DOHH2 (cell line): ENCODE results near the gene SLC2A8.

Source experiments
- EZH2phosphoT487 ChIP-seq: fragments of 200-600 bp; sonication (generic); IDR thresholded peaks from 2 replicates; pipeline ENCODE4 v1.6.1; 2017; ENCODE audit warnings: borderline replicate concordance, mild to moderate bottlenecking, antibody characterized with exemption, low read length, moderate library complexity, mixed read lengths
- TF ChIP-seq, protein P1 (sequence below): fragments of 200-600 bp; sonication (generic); IDR thresholded peaks from one replicate; pipeline ENCODE4 v1.5.1; 2014; ENCODE audit warnings: antibody characterized with exemption, mild to moderate bottlenecking, low read depth, low read length; ENCODE audit not compliant: poor library complexity, severe bottlenecking

DNA sequence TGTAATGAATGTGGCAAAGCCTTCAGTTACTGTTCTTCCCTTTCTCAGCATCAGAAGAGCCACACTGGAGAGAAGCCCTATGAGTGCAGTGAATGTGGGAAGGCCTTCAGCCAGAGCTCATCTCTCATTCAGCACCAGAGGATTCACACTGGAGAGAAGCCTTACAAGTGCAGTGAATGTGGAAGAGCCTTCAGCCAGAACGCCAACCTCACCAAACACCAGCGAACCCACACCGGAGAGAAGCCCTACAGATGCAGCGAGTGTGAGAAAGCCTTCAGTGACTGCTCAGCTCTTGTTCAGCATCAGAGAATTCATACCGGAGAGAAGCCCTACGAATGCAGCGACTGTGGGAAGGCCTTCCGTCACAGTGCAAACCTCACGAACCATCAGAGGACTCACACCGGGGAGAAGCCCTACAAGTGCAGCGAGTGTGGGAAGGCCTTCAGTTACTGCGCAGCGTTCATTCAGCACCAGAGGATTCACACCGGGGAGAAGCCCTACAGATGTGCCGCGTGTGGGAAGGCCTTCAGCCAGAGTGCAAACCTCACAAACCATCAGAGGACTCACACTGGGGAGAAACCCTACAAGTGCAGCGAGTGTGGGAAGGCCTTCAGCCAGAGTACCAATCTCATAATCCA, 47.4 kb downstream of the SLC2A8 start:
- TF ChIP-seq, protein P1, sequence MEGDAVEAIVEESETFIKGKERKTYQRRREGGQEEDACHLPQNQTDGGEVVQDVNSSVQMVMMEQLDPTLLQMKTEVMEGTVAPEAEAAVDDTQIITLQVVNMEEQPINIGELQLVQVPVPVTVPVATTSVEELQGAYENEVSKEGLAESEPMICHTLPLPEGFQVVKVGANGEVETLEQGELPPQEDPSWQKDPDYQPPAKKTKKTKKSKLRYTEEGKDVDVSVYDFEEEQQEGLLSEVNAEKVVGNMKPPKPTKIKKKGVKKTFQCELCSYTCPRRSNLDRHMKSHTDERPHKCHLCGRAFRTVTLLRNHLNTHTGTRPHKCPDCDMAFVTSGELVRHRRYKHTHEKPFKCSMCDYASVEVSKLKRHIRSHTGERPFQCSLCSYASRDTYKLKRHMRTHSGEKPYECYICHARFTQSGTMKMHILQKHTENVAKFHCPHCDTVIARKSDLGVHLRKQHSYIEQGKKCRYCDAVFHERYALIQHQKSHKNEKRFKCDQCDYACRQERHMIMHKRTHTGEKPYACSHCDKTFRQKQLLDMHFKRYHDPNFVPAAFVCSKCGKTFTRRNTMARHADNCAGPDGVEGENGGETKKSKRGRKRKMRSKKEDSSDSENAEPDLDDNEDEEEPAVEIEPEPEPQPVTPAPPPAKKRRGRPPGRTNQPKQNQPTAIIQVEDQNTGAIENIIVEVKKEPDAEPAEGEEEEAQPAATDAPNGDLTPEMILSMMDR, result no peak
- no peak for TF ChIP-seq EZH2phosphoT487
